Uterus (tissue), 2 donors: ENCODE measurements around the gene ERC2.

Source experiments
- POLR2A ChIP-seq, 2 donors: fragments of 450-650 bp; IDR thresholded peaks; one replicate each; pipeline ENCODE4 v1.6.1; 2016; ENCODE audit warnings: antibody characterized with exemption in 2 of 2, mild to moderate bottlenecking in 1 of 2, moderate library complexity in 1 of 2
- TF ChIP-seq, protein P1 (sequence below), 4 experiments: fragments of 200-600 bp in 2 of 4; fragments of 450-650 bp in 2 of 4; sonication (generic) in 2 of 4; IDR thresholded peaks; one replicate each; pipeline ENCODE4 v1.5.1; 2016 to 2019; ENCODE audit warnings: antibody characterized with exemption in 4 of 4, mild to moderate bottlenecking in 2 of 4, moderate library complexity in 1 of 4

DNA sequence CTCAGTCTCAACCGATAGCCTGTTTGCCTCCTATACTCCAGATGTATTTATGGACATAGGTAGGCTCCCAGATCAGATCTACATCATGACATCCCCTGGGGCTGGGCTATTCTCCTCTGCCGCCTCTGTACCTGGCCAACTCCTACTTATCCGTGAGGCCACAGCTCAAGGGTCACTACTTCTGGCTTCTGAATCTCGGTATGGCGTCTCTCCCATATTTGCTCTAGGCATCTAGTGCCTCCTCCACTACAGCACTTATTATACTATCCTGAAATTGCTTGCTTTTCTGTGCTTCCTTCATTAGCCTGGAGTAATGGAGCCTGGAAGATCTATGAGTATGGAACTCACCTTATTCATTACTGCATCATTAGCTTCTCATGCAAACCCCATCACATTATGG is 808.6 kb downstream of the ERC2 start:
- TF ChIP-seq, protein P1, sequence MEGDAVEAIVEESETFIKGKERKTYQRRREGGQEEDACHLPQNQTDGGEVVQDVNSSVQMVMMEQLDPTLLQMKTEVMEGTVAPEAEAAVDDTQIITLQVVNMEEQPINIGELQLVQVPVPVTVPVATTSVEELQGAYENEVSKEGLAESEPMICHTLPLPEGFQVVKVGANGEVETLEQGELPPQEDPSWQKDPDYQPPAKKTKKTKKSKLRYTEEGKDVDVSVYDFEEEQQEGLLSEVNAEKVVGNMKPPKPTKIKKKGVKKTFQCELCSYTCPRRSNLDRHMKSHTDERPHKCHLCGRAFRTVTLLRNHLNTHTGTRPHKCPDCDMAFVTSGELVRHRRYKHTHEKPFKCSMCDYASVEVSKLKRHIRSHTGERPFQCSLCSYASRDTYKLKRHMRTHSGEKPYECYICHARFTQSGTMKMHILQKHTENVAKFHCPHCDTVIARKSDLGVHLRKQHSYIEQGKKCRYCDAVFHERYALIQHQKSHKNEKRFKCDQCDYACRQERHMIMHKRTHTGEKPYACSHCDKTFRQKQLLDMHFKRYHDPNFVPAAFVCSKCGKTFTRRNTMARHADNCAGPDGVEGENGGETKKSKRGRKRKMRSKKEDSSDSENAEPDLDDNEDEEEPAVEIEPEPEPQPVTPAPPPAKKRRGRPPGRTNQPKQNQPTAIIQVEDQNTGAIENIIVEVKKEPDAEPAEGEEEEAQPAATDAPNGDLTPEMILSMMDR (IDR thresholded peaks at IDR 0.05) = no peak
- TF ChIP-seq POLR2A (IDR thresholded peaks at IDR 0.05) = no peak
